H1 (cell line): Measurements from ENCODE around the gene SMAD7. TPM values are rescaled to one million over a fixed set of nuclear protein-coding genes. Genes with fewer than 3 reads are reported as not detected.

Experiments used
- CTCF ChIA-PET: fragments of 300-600 bp; sonication (Branson Sonifier 250); formaldehyde crosslinking; loops from one replicate; lab custom pipeline; 2021; ENCODE audit not compliant: partially characterized antibody; lab: Charles Lee
- POLR2A ChIA-PET: fragments of 300-600 bp; sonication (Branson Sonifier 250); formaldehyde crosslinking; loops from one replicate; lab custom pipeline; 2021; ENCODE audit warnings: inconsistent platforms; ENCODE audit not compliant: partially characterized antibody; lab: Charles Lee
- DNase-seq, 2 experiments: peaks; one replicate each; pipeline versions ENCODE4 v3.0.0 to v3.0.0-alpha.2; 2010 to 2022; ENCODE audit warnings: low spot score in 2 of 2, low read depth in 1 of 2, mixed read lengths in 1 of 2
- FAIRE-seq: peaks from 2 replicates; lab custom pipeline; 2011; peaks lifted over from hg19 to GRCh38; lab: Jason Lieb, UNC
- H2AFZ ChIP-seq: 2 replicates; pipeline ENCODE4 v1.8.1; 2012; ENCODE audit warnings: low read length, inconsistent platforms
- H2AK5ac ChIP-seq: 2 replicates; pipeline ENCODE4 v1.6.1; 2013; ENCODE audit warnings: low read depth, low read length
- H2BK120ac ChIP-seq: replicated peaks from 2 replicates; pipeline ENCODE3; 2013; ENCODE audit warnings: low read depth, low read length, inconsistent platforms
- H2BK12ac ChIP-seq: 2 replicates; pipeline ENCODE4 v1.6.1; 2013; ENCODE audit warnings: low read depth, low read length
- H2BK15ac ChIP-seq: 2 replicates; pipeline ENCODE4 v1.6.1; 2013; ENCODE audit warnings: low read length
- H2BK20ac ChIP-seq: 2 replicates; pipeline ENCODE4 v1.6.1; 2013; ENCODE audit warnings: low read length
- H2BK5ac ChIP-seq: 2 replicates; pipeline ENCODE4 v1.6.1; 2013; ENCODE audit warnings: low read depth, low read length
- H3K14ac ChIP-seq: 2 replicates; pipeline ENCODE4 v1.6.1; 2013; ENCODE audit warnings: inconsistent platforms; ENCODE audit not compliant: insufficient read length
- H3K18ac ChIP-seq: 2 replicates; pipeline ENCODE4 v1.6.1; 2013; ENCODE audit warnings: low read length; ENCODE audit errors: extremely low read depth
- H3K23ac ChIP-seq: 2 replicates; pipeline ENCODE4 v1.6.1; 2013; ENCODE audit warnings: inconsistent platforms; ENCODE audit not compliant: insufficient read length
- H3K23me2 ChIP-seq: 2 replicates; pipeline ENCODE4 v1.6.1; 2013; ENCODE audit warnings: low read depth, low read length
- H3K27ac ChIP-seq: 2 replicates; pipeline ENCODE4 v1.6.1; 2011; ENCODE audit warnings: low read depth, low read length, inconsistent platforms
- H3K27me3 ChIP-seq, 4 experiments: replicated peaks in 1 of 4; 1 replicate in 1 of 4; 2 replicates in 3 of 4; pipeline versions ENCODE4 v1.6.1 to v1.8.1; 2011 to 2013; ENCODE audit warnings: low read length in 3 of 4, mild to moderate bottlenecking in 3 of 4, inconsistent platforms in 2 of 4, mixed read lengths in 2 of 4, moderate library complexity in 1 of 4; ENCODE audit not compliant: control insufficient read depth in 3 of 4, insufficient read depth in 3 of 4; ENCODE audit errors: extremely low read depth in 1 of 4
- H3K36me3 ChIP-seq, 4 experiments: 2 replicates each; pipeline versions ENCODE4 v1.6.1 to v1.8.1; 2011 to 2013; ENCODE audit warnings: mild to moderate bottlenecking in 4 of 4, low read length in 3 of 4, moderate library complexity in 2 of 4, control low read depth in 1 of 4, inconsistent platforms in 1 of 4; ENCODE audit not compliant: insufficient read depth in 4 of 4, control insufficient read depth in 2 of 4
- H3K4ac ChIP-seq: replicated peaks from 2 replicates; pipeline ENCODE3; 2013; ENCODE audit warnings: low read length, low read depth, mixed read lengths, inconsistent platforms; ENCODE audit not compliant: insufficient read length
- H3K4me1 ChIP-seq, 4 experiments: replicated peaks in 1 of 4; 1 replicate in 1 of 4; 2 replicates in 3 of 4; pipeline versions ENCODE4 v1.6.1 to v1.8.1; 2011 to 2013; ENCODE audit warnings: low read length in 3 of 4, inconsistent platforms in 2 of 4, mixed read lengths in 1 of 4; ENCODE audit not compliant: insufficient read depth in 4 of 4, control insufficient read depth in 3 of 4
- H3K4me2 ChIP-seq, 2 experiments: 2 replicates each; pipeline versions ENCODE4 v1.6.1 to v1.8.1; 2011 to 2013; ENCODE audit warnings: low read depth in 2 of 2, low read length in 2 of 2, control low read depth in 1 of 2, inconsistent platforms in 1 of 2, mild to moderate bottlenecking in 1 of 2; ENCODE audit not compliant: insufficient read depth in 1 of 2
- H3K4me3 ChIP-seq, 4 experiments: fragments of 200-600, 300-600 bp in 1 of 4; sonication (generic), shearing (Covaris generic), sonication (Bioruptor Twin) in 1 of 4; 2 replicates each; pipeline versions ENCODE4 v1.5.1 to v1.8.1; 2011 to 2016; ENCODE audit warnings: low read length in 4 of 4, low read depth in 3 of 4, control low read depth in 2 of 4, inconsistent platforms in 2 of 4, mild to moderate bottlenecking in 2 of 4, mixed read lengths in 1 of 4, moderate library complexity in 1 of 4; ENCODE audit not compliant: insufficient read depth in 2 of 4; ENCODE audit errors: extremely low read depth in 1 of 4
- H3K56ac ChIP-seq: replicated peaks from 2 replicates; pipeline ENCODE3; 2013; ENCODE audit warnings: low read depth, mild to moderate bottlenecking, mixed read lengths, low read length, inconsistent platforms; ENCODE audit not compliant: insufficient read length
- H3K79me1 ChIP-seq: 2 replicates; pipeline ENCODE4 v1.6.1; 2013; ENCODE audit warnings: low read depth, low read length, control low read depth
- H3K79me2 ChIP-seq, 2 experiments: 2 replicates each; pipeline versions ENCODE4 v1.6.1 to v1.8.1; 2012 to 2013; ENCODE audit warnings: low read length in 2 of 2, mild to moderate bottlenecking in 2 of 2, inconsistent platforms in 1 of 2; ENCODE audit not compliant: insufficient read depth in 2 of 2, control insufficient read depth in 1 of 2
- H3K9ac ChIP-seq, 4 experiments: replicated peaks in 1 of 4; 1 replicate in 1 of 4; 2 replicates in 3 of 4; pipeline versions ENCODE4 v1.6.1 to v1.8.1; 2011 to 2013; ENCODE audit warnings: low read depth in 3 of 4, low read length in 3 of 4, control low read depth in 2 of 4, mild to moderate bottlenecking in 2 of 4, moderate library complexity in 2 of 4, inconsistent platforms in 1 of 4; ENCODE audit errors: extremely low read depth in 1 of 4
- H3K9me3 ChIP-seq, 2 experiments: 2 replicates each; pipeline versions ENCODE4 v1.6.1 to v1.8.1; 2012 to 2013; ENCODE audit warnings: mild to moderate bottlenecking in 2 of 2, moderate library complexity in 2 of 2, control low read depth in 1 of 2, inconsistent platforms in 1 of 2, low read depth in 1 of 2, low read length in 1 of 2, mixed read lengths in 1 of 2; ENCODE audit not compliant: insufficient read depth in 2 of 2
- H4K20me1 ChIP-seq, 2 experiments: replicated peaks in 1 of 2; 2 replicates each; pipeline versions ENCODE3 to v1.8.1; 2011 to 2013; ENCODE audit warnings: inconsistent platforms in 2 of 2, low read length in 2 of 2, mild to moderate bottlenecking in 1 of 2; ENCODE audit not compliant: insufficient read depth in 2 of 2, control insufficient read depth in 1 of 2
- H4K5ac ChIP-seq: 2 replicates; pipeline ENCODE4 v1.6.1; 2013; ENCODE audit warnings: low read length, low read depth, mixed read lengths, inconsistent platforms; ENCODE audit not compliant: insufficient read length
- H4K8ac ChIP-seq: 2 replicates; pipeline ENCODE4 v1.8.0; 2013; ENCODE audit warnings: mild to moderate bottlenecking, moderate library complexity, low read length, inconsistent platforms; ENCODE audit not compliant: insufficient read depth; ENCODE audit errors: extremely low read depth
- H4K91ac ChIP-seq: replicated peaks from 2 replicates; pipeline ENCODE3; 2013; ENCODE audit warnings: low read length, mixed read lengths, inconsistent platforms; ENCODE audit not compliant: insufficient read length
- BRCA1 ChIP-seq: IDR thresholded peaks from 2 replicates; pipeline ENCODE4 v1.6.1; 2012; ENCODE audit warnings: low read depth, low read length, improper control_type of control experiment
- CHD2 ChIP-seq: IDR thresholded peaks from 2 replicates; pipeline ENCODE4 v1.6.1; 2012; ENCODE audit warnings: low read length, improper control_type of control experiment
- CREB1 ChIP-seq: IDR thresholded peaks from 2 replicates; pipeline ENCODE4 v1.6.1; 2012; ENCODE audit warnings: inconsistent platforms
- HDAC6 ChIP-seq: IDR thresholded peaks from one replicate; pipeline ENCODE4 v1.7.1; 2012; ENCODE audit warnings: low read depth, mild to moderate bottlenecking, inconsistent platforms, low read length, moderate library complexity
- KDM4A ChIP-seq: IDR thresholded peaks from one replicate; pipeline ENCODE4 v1.7.1; 2012; ENCODE audit warnings: low read depth, mild to moderate bottlenecking, moderate library complexity, low read length, inconsistent platforms; ENCODE audit not compliant: severe bottlenecking
- KDM5A ChIP-seq: fragments of 200-600 bp; IDR thresholded peaks from 2 replicates; pipeline ENCODE4 v1.7.1; 2012; ENCODE audit warnings: mild to moderate bottlenecking, low read length, inconsistent platforms, mixed read lengths
- NRF1 ChIP-seq: IDR thresholded peaks from 2 replicates; pipeline ENCODE4 v1.6.1; 2011; ENCODE audit warnings: mild to moderate bottlenecking, low read depth, low read length, improper control_type of control experiment
- RAD21 ChIP-seq, 2 experiments: IDR thresholded peaks in 1 of 2; conservative IDR thresholded peaks in 1 of 2; 2 replicates each; pipeline ENCODE4 v1.6.1; 2011; ENCODE audit warnings: low read depth in 2 of 2, low read length in 2 of 2, improper control_type of control experiment in 1 of 2, inconsistent platforms in 1 of 2, mild to moderate bottlenecking in 1 of 2, moderate library complexity in 1 of 2
- RFX5 ChIP-seq: IDR thresholded peaks from 2 replicates; pipeline ENCODE4 v1.6.1; 2011; ENCODE audit warnings: low read depth, low read length, improper control_type of control experiment, borderline replicate concordance
- SP4 ChIP-seq: IDR thresholded peaks from 2 replicates; pipeline ENCODE4 v1.6.1; 2012; ENCODE audit warnings: low read length, inconsistent platforms
- TBP ChIP-seq: IDR thresholded peaks from 2 replicates; pipeline ENCODE4 v1.6.1; 2011; ENCODE audit warnings: low read depth, low read length, improper control_type of control experiment
- YY1 ChIP-seq: IDR thresholded peaks from 2 replicates; pipeline ENCODE4 v1.6.1; 2011; ENCODE audit warnings: low read depth, mild to moderate bottlenecking, low read length
- WGBS, 2 experiments: shearing (Covaris generic) in 1 of 2; methylation state at CpG; one replicate each; pipeline versions ENCODE4 v1.1.6 to v1.1.7; 2013 to 2015; ENCODE audit warnings: low lambda C conversion rate in 2 of 2, mixed read lengths in 2 of 2, inconsistent platforms in 1 of 2, low coverage in 1 of 2, missing lambda C conversion rate in 1 of 2; ENCODE audit not compliant: insufficient replicate concordance in 2 of 2, insufficient coverage in 1 of 2, insufficient read length in 1 of 2; ENCODE audit errors: extremely low coverage in 1 of 2, missing lambda C conversion rate in 1 of 2; 5-methylcytosine and 5-hydroxymethylcytosine counted together
- polyA plus RNA-seq, 7 experiments: library from polyadenylated mRNA; depleted of rRNA in 3 of 7; stranded (reverse) in 5 of 7; unstranded in 2 of 7; fragments of >200 nt in 5 of 7; fragments of 200-250 nt in 2 of 7; gene quantifications; 1 replicate in 5 of 7; 2 replicates in 1 of 7; 4 replicates in 1 of 7; pipeline versions ENCODE4 v1.2.1 to v1.2.3, GENCODE V29; 2011 to 2013; ENCODE audit warnings: missing spikeins in 2 of 7, mixed read lengths in 2 of 7
- total RNA-seq: library from RNA; stranded (reverse); fragmentation: NEBNext Ultra II Directional; extraction: Animal tissue kit (Norgen Biotek cat#: 25700); gene quantifications from 2 replicates; pipeline ENCODE4 v1.2.1, GENCODE V29; 2021

The SMAD7 gene
- total and polyA plus RNA-seq, 2 of the 8 experiments (the other 6 are each of a cell fraction or from before 2014, with no cell fraction given): 6.5 to 15.5 TPM

DNA sequence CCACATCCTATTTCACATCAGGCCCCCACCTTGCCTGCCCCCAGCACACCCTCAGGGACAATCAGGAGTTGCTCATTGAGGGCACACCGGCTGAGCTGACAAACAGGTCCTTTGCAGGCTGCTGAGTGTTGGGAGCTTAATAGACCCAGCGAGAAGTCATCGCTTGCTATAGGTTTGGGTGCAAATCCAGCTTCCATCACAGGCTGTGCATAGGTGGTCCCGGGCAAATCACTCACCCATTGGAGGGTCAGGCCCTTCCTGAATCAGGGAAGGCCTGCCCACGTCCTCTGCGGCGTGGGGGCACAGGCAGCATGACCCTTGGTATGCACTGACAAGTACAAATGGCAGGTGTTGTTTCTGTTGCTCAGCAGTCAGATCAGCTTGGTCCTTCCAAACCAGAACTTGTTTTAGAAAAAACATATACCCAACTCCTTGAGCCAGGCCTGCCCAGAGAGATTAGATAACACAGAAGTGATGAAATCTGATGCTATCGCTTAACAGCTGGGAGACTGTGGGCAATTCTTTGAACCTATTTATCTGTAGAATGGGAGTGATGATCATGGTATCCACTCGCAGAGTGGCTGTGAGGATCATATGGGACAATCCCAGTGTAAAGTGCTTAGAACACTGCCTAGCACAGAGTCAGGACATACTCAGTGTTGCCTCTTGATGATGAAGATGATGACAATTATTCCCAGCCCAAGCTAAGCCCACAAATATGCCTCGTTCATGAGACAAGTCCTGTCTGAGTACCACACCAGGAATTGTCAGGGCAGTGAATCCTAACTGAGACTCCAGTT, 34.9 kb downstream of the SMAD7 start:
- ChIA-PET CTCF (interaction anchor here (1.0 to 2.2 kb wide), 10 partner anchors 9 to 138 kb away, joined by 3 to 9 read pairs (median 4); no protein-coding TSS in a partner anchor), POLR2A (interaction anchor here (0.5 to 1.6 kb wide), 6 partner anchors 9 to 44 kb away, joined by 3 to 4 read pairs (median 3); no protein-coding TSS in a partner anchor)
- H2BK20ac ChIP-seq: no peak overlapping the region; the same call in 1 of the 2 replicates
- no peak overlapping the region for H3K23ac ChIP-seq
- no peak overlapping the region for H2AFZ ChIP-seq
- FAIRE-seq (no peak), DNase-seq (no peak)
- H2AK5ac ChIP-seq: no peak overlapping the region
- H3K36me3 ChIP-seq: no peaks in the 10 kb centered on the region; a peak in 1 of 8 replicates
- H3K4me2 ChIP-seq: no peak overlapping the region
- no peaks in the 10 kb centered on the region for H3K9me3 ChIP-seq
- H3K9ac ChIP-seq: no peak overlapping the region
- no peak overlapping the region for H2BK120ac ChIP-seq
- H3K27ac ChIP-seq: no peak overlapping the region
- H2BK5ac ChIP-seq: peak overlapping the region; percentile 9; the same call in 1 of the 2 replicates
- no peaks in the 10 kb centered on the region; the same call in 1 of the 2 replicates for H3K79me1 ChIP-seq
- H4K5ac ChIP-seq: no peak overlapping the region
- H3K23me2 ChIP-seq: no peaks in the 10 kb centered on the region
- no peak overlapping the region for H4K91ac ChIP-seq
- 0 out of 2 replicates have a peak overlapping the region, but pooled peaks have one; percentile 28 for H4K8ac ChIP-seq
- no peak overlapping the region for H2BK15ac ChIP-seq
- no peak overlapping the region for H3K4me3 ChIP-seq
- peaks cover 0 to 2% of the 10 kb centered on the region in 2 experiments for H4K20me1 ChIP-seq
- peaks cover 0 to 4% (median 0%) of the 10 kb centered on the region in 4 experiments; a peak in 4 of 7 replicates for H3K4me1 ChIP-seq
- 0 out of 2 replicates have a peak overlapping the region, but pooled peaks have one; percentile 35 for H2BK12ac ChIP-seq
- no peak overlapping the region for H3K18ac ChIP-seq
- no peaks in the 10 kb centered on the region for H3K27me3 ChIP-seq
- H3K56ac ChIP-seq: no peak overlapping the region
- WGBS, 2 experiments: 94% methylated on average over 10 of the region's 10 CpGs; no CpG with 5 or more reads in 1 of the 2 experiments
- no peak overlapping the region for H3K14ac ChIP-seq
- H3K79me2 ChIP-seq: no peaks in the 10 kb centered on the region
- no peak overlapping the region for H3K4ac ChIP-seq
- no peak for TF ChIP-seq CREB1
- TF ChIP-seq RFX5: no peak
- TF ChIP-seq NRF1: no peak
- TF ChIP-seq RAD21 (IDR thresholded peaks at IDR 0.05 in 1 of 2, conservative IDR thresholded peaks at IDR 0.05 in 1 of 2; ENCODE audit: low read depth in 2 of 2, low read length in 2 of 2): no peak
- TF ChIP-seq TBP: no peak
- no peak for TF ChIP-seq KDM4A
- TF ChIP-seq HDAC6: no peak
- TF ChIP-seq SP4: no peak
- TF ChIP-seq CHD2: no peak
- no peak for TF ChIP-seq KDM5A
- TF ChIP-seq YY1: no peak
- no peak for TF ChIP-seq BRCA1
